Mesendoderm (in vitro differentiated cells): ENCODE results near the gene MRPS31.

Experiments
- DNase-seq: peaks from one replicate; pipeline ENCODE4 v3.0.0; 2013
- H2AK5ac ChIP-seq: 2 replicates; pipeline ENCODE4 v1.6.1; 2013; ENCODE audit warnings: low read length, inconsistent platforms
- H2BK120ac ChIP-seq: 2 replicates; pipeline ENCODE4 v1.6.1; 2013; ENCODE audit warnings: low read depth, mild to moderate bottlenecking, low read length, moderate library complexity, mixed read lengths
- H2BK15ac ChIP-seq: replicated peaks from 2 replicates; pipeline ENCODE4 v1.6.1; 2013; ENCODE audit warnings: low read depth, mild to moderate bottlenecking, moderate library complexity
- H2BK5ac ChIP-seq: 2 replicates; pipeline ENCODE4 v1.6.1; 2013; ENCODE audit warnings: low read length, inconsistent platforms
- H3K18ac ChIP-seq: 2 replicates; pipeline ENCODE4 v1.6.1; 2013; ENCODE audit warnings: mild to moderate bottlenecking, low read length, mixed read lengths
- H3K23ac ChIP-seq: one replicate; pipeline ENCODE4 v1.6.1; 2013; ENCODE audit warnings: low read length
- H3K27ac ChIP-seq: 2 replicates; pipeline ENCODE4 v1.5.1; 2013; ENCODE audit warnings: low read depth, mild to moderate bottlenecking, inconsistent platforms, low read length, moderate library complexity
- H3K27me3 ChIP-seq: 2 replicates; pipeline ENCODE4 v1.6.1; 2013; ENCODE audit warnings: low read length, control low read depth, mild to moderate bottlenecking, inconsistent platforms; ENCODE audit not compliant: insufficient read depth, poor library complexity
- H3K36me3 ChIP-seq: 2 replicates; pipeline ENCODE4 v1.6.1; 2013; ENCODE audit warnings: low read length, inconsistent platforms; ENCODE audit not compliant: control insufficient read depth, insufficient read depth
- H3K4ac ChIP-seq: one replicate; pipeline ENCODE4 v1.6.1; 2013; ENCODE audit warnings: low read depth, mild to moderate bottlenecking, low read length, moderate library complexity
- H3K4me1 ChIP-seq: 2 replicates; pipeline ENCODE4 v1.6.1; 2013; ENCODE audit warnings: low read depth, low read length, inconsistent platforms; ENCODE audit not compliant: control insufficient read depth
- H3K4me2 ChIP-seq: 2 replicates; pipeline ENCODE4 v1.6.1; 2013; ENCODE audit warnings: low read length
- H3K4me3 ChIP-seq: 2 replicates; pipeline ENCODE4 v1.5.1; 2013; ENCODE audit warnings: mild to moderate bottlenecking, low read length
- H3K56ac ChIP-seq: one replicate; pipeline ENCODE4 v1.6.1; 2013; ENCODE audit warnings: low read length
- H3K79me1 ChIP-seq: 2 replicates; pipeline ENCODE4 v1.6.1; 2013; ENCODE audit warnings: low read length, inconsistent platforms
- H3K79me2 ChIP-seq: 2 replicates; pipeline ENCODE4 v1.6.1; 2013; ENCODE audit warnings: mild to moderate bottlenecking, low read length; ENCODE audit not compliant: control insufficient read depth, insufficient read depth
- H3K9ac ChIP-seq: 2 replicates; pipeline ENCODE4 v1.6.1; 2013; ENCODE audit warnings: low read length, inconsistent platforms
- H4K5ac ChIP-seq: one replicate; pipeline ENCODE4 v1.6.1; 2013; ENCODE audit warnings: low read length
- H4K8ac ChIP-seq: one replicate; pipeline ENCODE4 v1.6.1; 2013; ENCODE audit warnings: low read depth, mild to moderate bottlenecking, control low read depth, low read length, moderate library complexity
- WGBS: extraction: QIAGEN DNeasy Blood & Tissue Kit; methylation state at CpG from one replicate; pipeline ENCODE4 v1.1.7; 2013; ENCODE audit warnings: low lambda C conversion rate, missing lambda C conversion rate; ENCODE audit not compliant: insufficient coverage; ENCODE audit errors: extremely low coverage; 5-methylcytosine and 5-hydroxymethylcytosine counted together

The MRPS31 gene

GRCh38 chr13:40780822-40781401 is 9.9 kb upstream of the MRPS31 start:
- Histone ChIP-seq H3K4me2 (no peak overlapping the region), H4K8ac (no peak overlapping the region), H3K18ac (no peak overlapping the region), H3K4ac (no peak overlapping the region), H3K23ac (peak overlapping the region; percentile 25), H3K9ac (no peak overlapping the region), H3K4me1 (no peaks in the 10 kb centered on the region), H3K4me3 (no peak overlapping the region), H2BK15ac (no peak overlapping the region), H3K79me2 (no peaks in the 10 kb centered on the region), H4K5ac (no peak overlapping the region), H2AK5ac (no peak overlapping the region), H3K27ac (no peak overlapping the region), H3K36me3 (no peaks in the 10 kb centered on the region), H3K27me3 (no peaks in the 10 kb centered on the region), H3K56ac (no peak overlapping the region), H3K79me1 (no peaks in the 10 kb centered on the region), H2BK120ac (no peak overlapping the region), H2BK5ac (no peak overlapping the region)
- WGBS, result no CpG with 5 or more reads among the region's 14 CpGs
- peak; percentile 54 for DNase-seq

DNA sequence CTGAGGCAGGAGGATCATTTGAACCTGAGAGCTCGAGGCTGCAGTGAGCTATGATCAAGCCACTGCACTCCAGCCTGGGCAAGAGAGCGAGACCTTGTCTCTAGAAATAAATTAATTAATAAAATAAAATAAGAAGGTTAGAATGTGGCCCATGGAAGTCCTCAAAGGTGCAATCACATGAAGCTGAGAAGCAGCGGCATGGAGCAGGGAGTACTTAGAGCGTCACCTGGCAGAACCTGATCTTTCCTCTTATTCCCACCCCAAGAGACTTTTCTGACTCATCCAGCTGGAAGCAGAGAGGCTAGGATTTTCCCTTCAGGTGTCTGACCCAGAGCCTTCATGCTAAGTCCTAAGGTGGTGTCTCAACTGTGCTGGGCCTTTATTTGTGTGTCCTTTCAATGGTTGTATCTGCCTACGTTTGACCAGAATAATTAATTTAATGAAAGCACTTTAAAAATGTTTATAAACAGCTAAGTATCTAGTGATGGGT is 8.9 kb upstream of the MRPS31 start:
- H3K79me2 ChIP-seq, result no peaks in the 10 kb centered on the region
- H3K36me3 ChIP-seq, result no peaks in the 10 kb centered on the region
- no peak overlapping the region for H2AK5ac ChIP-seq
- H3K79me1 ChIP-seq, result no peaks in the 10 kb centered on the region
- H3K27ac ChIP-seq, result no peak overlapping the region
- no peak overlapping the region for H3K9ac ChIP-seq
- H3K4me3 ChIP-seq, result no peak overlapping the region
- H3K4ac ChIP-seq, result no peak overlapping the region
- H3K18ac ChIP-seq, result no peak overlapping the region
- no peak overlapping the region for H2BK15ac ChIP-seq
- H2BK5ac ChIP-seq, result no peak overlapping the region
- no CpG with 5 or more reads among the region's 5 CpGs for WGBS
- H4K5ac ChIP-seq, result no peak overlapping the region
- H4K8ac ChIP-seq, result no peak overlapping the region
- H3K4me1 ChIP-seq, result no peaks in the 10 kb centered on the region
- H2BK120ac ChIP-seq, result no peak overlapping the region
- DNase-seq, result no peak
- no peak overlapping the region for H3K4me2 ChIP-seq
- no peak overlapping the region for H3K56ac ChIP-seq
- no peak overlapping the region for H3K23ac ChIP-seq
- no peaks in the 10 kb centered on the region for H3K27me3 ChIP-seq

DNA sequence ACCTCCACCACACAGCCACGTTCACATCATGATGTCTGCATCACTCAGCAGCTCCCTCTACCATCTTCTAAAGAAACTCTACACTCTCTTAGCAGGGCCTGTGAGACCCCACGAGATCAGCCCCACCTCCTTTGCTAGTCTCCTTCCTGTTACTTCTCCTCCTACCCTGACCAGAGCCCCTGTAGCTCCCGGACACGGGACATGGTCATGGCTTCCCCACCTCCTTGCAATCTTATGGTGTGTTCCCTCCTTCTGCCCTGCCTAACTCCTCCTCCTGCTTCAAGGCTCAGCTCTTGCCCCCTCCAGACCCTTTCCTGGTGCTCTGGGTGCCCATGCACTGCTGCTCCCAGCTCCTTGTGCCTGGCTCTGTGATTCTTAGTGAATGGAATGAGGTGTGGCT is 8.1 kb upstream of the MRPS31 start:
- no peak overlapping the region for H3K4me2 ChIP-seq

DNA sequence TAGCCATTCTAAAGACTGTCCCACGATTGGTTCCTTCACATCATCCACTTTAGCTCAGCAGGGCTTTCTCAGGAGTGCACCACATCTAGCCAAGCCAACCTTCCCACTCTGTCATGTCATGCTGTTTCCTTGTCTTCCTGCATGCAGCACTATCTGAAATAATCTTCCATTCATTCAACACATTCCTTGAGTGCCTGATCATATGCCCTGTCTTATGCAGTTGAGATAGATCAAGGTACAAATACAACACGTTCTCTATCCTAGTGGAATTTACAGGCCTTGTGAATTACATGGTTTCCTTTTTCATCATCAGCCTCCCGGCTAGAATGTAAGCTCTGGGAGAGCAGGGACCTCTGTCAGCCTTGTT is 6.8 kb upstream of the MRPS31 start:
- Histone ChIP-seq H3K4me3 (no peak overlapping the region), H4K5ac (no peak overlapping the region), H3K23ac (no peak overlapping the region), H3K27me3 (no peaks in the 10 kb centered on the region), H2BK15ac (no peak overlapping the region), H3K18ac (no peak overlapping the region), H2AK5ac (no peak overlapping the region), H3K4me2 (no peak overlapping the region), H3K4me1 (no peaks in the 10 kb centered on the region), H2BK5ac (no peak overlapping the region), H3K79me2 (no peaks in the 10 kb centered on the region), H2BK120ac (no peak overlapping the region), H3K9ac (no peak overlapping the region), H3K56ac (no peak overlapping the region), H3K27ac (no peak overlapping the region), H3K79me1 (no peaks in the 10 kb centered on the region), H3K36me3 (no peaks in the 10 kb centered on the region), H4K8ac (no peak overlapping the region), H3K4ac (no peak overlapping the region)
- DNase-seq, result peak; percentile 28
- WGBS, result no CpG with 5 or more reads among the region's 3 CpGs

More for the DNA sequence above, 8.1 kb upstream of the MRPS31 start:
- Histone ChIP-seq H3K4me1 (no peaks in the 10 kb centered on the region), H3K18ac (no peak overlapping the region), H3K27me3 (no peaks in the 10 kb centered on the region), H3K79me2 (no peaks in the 10 kb centered on the region), H4K8ac (no peak overlapping the region), H2BK5ac (no peak overlapping the region), H2AK5ac (no peak overlapping the region), H2BK15ac (no peak overlapping the region), H3K23ac (no peak overlapping the region), H3K79me1 (no peaks in the 10 kb centered on the region), H3K56ac (no peak overlapping the region), H3K4me3 (no peak overlapping the region), H2BK120ac (no peak overlapping the region), H3K27ac (no peak overlapping the region), H3K4ac (no peak overlapping the region), H4K5ac (no peak overlapping the region), H3K36me3 (no peaks in the 10 kb centered on the region), H3K9ac (no peak overlapping the region)
- DNase-seq, result peak; percentile 44
- no CpG with 5 or more reads among the region's 4 CpGs for WGBS

- Histone ChIP-seq H2BK5ac (no peak overlapping the region), H3K79me2 (no peaks in the 10 kb centered on the region), H3K4me2 (no peak overlapping the region), H3K4me1 (no peaks in the 10 kb centered on the region), H3K18ac (no peak overlapping the region), H3K23ac (no peak overlapping the region), H3K27me3 (no peaks in the 10 kb centered on the region), H3K4ac (no peak overlapping the region), H3K79me1 (no peaks in the 10 kb centered on the region), H3K36me3 (no peaks in the 10 kb centered on the region), H2BK120ac (no peak overlapping the region), H3K27ac (no peak overlapping the region), H3K56ac (no peak overlapping the region), H2AK5ac (no peak overlapping the region), H3K4me3 (no peak overlapping the region), H4K5ac (no peak overlapping the region), H4K8ac (no peak overlapping the region), H3K9ac (no peak overlapping the region), H2BK15ac (no peak overlapping the region)
- no CpG with 5 or more reads among the region's 7 CpGs for WGBS
- peak; percentile 74 for DNase-seq
Observed at GRCh38 chr13:40777166-40777808, 6.3 kb upstream of the MRPS31 start.
